Central memory CD4-positive, alpha-beta T cell (primary cell): ENCODE data around the gene DEDD.
A peak's percentile ranks its signal among the peaks of the same experiment; 100 is the strongest.
"Not testable (repeated sequence)": the region's sequence is repeated elsewhere in the genome, so short reads cannot be mapped to it uniquely, and the experiment has no call there.

Source experiments
- DNase-seq: peaks from one replicate; pipeline ENCODE4 v3.0.0; 2022

DEDD gene

GRCh38 chr1:161121834-161122233 is 10.6 kb downstream of the DEDD start:
- no peak for DNase-seq

GRCh38 chr1:161121042-161121650 is 11.3 kb downstream of the DEDD start:
- no peak for DNase-seq

GRCh38 chr1:161119092-161119903 is 13.2 kb downstream of the DEDD start:
- peak; percentile 71 for DNase-seq

- DNase-seq: peak; percentile 83
Observed at GRCh38 chr1:161117759-161118581, 14.5 kb downstream of the DEDD start, which contains the start of the genes NIT1 and PFDN2. NIT1 (plus strand) TSS chr1:161118105; CDS start chr1:161118177, 72 bp downstream. PFDN2 (minus strand) TSS chr1:161118037; CDS start chr1:161118026, 11 bp downstream.

GRCh38 chr1:161115961-161116360 is 16.5 kb downstream of the DEDD start:
- DNase-seq: not testable (repeated sequence)

GRCh38 chr1:161115132-161115711 is 17.2 kb downstream of the DEDD start:
- DNase-seq: no peak

GRCh38 chr1:161114556-161114955 is 17.9 kb downstream of the DEDD start:
- no peak for DNase-seq

- no peak for DNase-seq
Observed at GRCh38 chr1:161113915-161114314, 18.6 kb downstream of the DEDD start.

GRCh38 chr1:161111527-161111926 is 20.9 kb downstream of the DEDD start:
- DNase-seq: no peak

- no peak for DNase-seq
Observed at GRCh38 chr1:161111117-161111516, 21.4 kb downstream of the DEDD start.

GRCh38 chr1:161106431-161106830 is 26.0 kb downstream of the DEDD start:
- DNase-seq: no peak

GRCh38 chr1:161100556-161100955 is 31.9 kb downstream of the DEDD start:
- no peak for DNase-seq

GRCh38 chr1:161099090-161099802 is 33.2 kb downstream of the DEDD start:
- DNase-seq: no peak

GRCh38 chr1:161098210-161099068 is 34.0 kb downstream of the DEDD start, which contains the start of gene KLHDC9:
KLHDC9 (plus strand) TSS chr1:161098361; CDS start chr1:161098536, 175 bp downstream.
- peak; percentile 62 for DNase-seq

GRCh38 chr1:161096530-161096929 is 35.9 kb downstream of the DEDD start:
- no peak for DNase-seq

GRCh38 chr1:161096015-161096414 is 36.5 kb downstream of the DEDD start:
- no peak for DNase-seq

GRCh38 chr1:161095230-161095629 is 37.2 kb downstream of the DEDD start:
- DNase-seq: no peak

GRCh38 chr1:161094481-161094880 is 38.0 kb downstream of the DEDD start:
- no peak for DNase-seq

GRCh38 chr1:161092621-161093028 is 39.8 kb downstream of the DEDD start:
- no peak for DNase-seq

GRCh38 chr1:161091796-161092507 is 40.5 kb downstream of the DEDD start:
- no peak for DNase-seq
